GM18907 (cell line): ENCODE data around the gene PCGF5.
"Not testable (repeated sequence)": the region's sequence is repeated elsewhere in the genome, so short reads cannot be mapped to it uniquely, and the experiment has no call there.

ENCODE experiments used
- ATAC-seq: cut with Tn5 transposase; IDR thresholded peaks from one replicate; pipeline ENCODE4 v1.9.1; 2021; ENCODE audit warnings: mild to moderate bottlenecking, moderate library complexity; ENCODE audit not compliant: unreplicated experiment

Gene PCGF5

DNA sequence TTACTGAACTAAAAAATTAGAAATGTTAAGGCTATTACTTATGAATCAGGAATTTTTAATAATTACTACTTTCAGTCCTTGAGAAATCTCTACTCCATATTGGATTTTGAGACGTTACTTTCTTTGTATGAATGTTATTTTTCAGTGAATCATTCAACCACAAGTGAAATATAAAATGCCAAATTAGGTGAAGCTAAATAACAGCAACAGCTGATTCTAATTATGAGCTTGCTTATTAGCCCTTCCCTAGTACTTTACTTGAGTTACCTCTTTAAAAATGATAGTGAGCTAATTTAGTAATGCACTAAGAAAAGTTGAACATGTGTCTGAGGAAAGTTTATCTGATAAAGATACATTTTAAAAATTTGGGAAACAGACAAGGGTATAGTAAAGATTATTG is 51.4 kb downstream of the PCGF5 start:
- no peak for ATAC-seq

DNA sequence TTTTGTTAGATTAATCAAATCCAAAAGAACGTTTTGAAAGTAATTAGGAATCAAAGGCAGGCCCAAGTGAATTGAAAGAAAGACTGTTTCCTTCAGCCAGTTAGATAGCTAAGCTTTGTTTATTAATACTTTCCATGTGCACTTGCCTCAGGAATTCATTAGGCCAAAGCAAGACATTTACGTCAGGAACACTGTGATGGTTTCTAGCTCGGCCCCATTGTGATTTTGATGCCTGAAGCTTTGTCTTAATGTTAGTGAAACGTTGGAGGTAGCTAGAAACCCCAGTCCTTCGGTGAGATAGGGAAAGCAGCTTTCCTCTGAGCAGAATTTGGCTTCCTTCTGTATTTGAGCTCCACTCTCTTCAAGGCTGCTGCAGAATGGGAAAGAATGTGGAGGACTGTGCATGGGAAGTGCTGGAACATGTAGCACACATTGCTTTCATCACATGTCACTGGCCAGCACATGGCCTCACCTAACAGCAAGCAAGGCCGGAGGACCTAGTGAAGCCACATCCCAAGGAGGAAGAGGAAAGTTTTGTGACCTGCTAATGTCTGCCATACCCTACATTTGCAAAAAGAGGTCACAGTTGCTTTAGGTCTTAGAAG is 64.1 kb downstream of the PCGF5 start:
- no peak for ATAC-seq

DNA sequence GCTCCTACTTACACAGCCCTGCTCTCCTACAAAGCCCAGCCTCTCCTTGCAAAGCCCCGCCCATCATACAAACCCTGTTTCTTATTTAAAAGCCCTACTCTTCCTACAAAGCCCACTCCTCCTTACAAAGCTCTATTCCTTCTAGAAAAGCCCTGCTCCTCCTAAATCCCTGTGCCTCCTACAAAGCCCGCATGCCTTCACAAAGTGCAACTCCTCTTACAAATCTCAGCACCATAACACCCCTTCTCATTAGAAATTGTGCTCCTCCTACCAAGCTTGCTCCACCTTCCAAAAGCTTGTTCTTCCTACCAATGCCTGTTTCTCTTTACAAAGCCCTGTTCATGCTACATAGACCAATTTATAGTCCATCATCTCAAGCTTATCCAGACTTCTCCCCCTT is 66.1 kb downstream of the PCGF5 start:
- no peak for ATAC-seq

DNA sequence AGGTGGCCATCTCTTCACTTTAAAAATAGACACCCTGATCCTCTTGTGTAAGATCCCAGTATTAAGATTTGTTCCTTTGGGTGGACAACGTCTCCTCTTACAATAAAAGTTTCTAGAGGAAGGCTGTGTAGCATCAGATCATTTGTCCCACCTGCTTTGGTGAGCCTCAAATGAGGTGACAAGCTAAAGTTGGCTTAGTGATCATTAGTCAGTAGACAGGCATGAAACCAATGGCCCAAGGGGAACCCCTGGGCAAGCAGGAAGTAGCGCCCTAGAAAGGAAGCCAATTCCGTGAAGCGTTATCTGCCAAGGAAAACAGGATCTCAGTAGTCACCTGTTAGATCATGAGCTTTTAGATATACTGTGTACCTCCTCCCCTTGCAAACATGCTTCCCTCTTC is 66.8 kb downstream of the PCGF5 start:
- ATAC-seq = no peak

DNA sequence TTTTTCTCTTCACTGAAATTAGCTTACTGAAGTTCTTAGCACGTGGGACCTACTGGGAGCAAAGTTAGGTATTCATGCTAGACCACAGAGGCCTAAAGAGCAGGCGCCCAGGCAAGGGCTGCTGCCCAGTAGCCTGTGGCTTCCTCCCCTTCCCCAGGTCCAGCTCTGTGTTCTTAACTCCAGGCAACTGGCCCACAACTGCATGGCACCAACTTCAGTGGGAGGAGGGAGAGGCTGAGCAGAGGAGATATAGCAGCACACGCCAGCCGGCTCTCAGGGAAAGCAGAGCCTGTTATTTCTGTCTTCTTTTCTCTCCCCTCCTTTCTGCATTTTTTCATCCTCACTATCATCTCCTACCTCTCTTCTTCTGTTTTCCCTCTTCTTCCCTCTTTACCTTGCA is 67.4 kb downstream of the PCGF5 start:
- no peak for ATAC-seq

DNA sequence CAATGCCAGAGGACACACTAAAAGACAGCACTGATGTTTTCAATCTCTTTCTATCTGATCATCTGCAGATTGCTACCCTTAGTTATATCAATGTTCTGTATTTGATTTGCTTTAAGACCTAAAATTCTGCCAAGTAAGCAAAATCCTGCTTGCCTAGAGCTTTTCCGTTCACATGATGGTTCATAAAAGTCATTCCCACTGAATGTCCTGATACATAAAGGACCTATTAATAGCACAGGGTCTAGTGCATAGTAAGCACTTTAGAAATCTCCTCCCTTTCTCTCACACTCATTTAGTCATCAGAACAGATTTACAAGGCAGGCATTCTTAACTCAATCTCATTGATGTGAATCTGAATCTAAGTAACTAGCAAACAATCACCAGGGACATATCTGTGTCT is 68.8 kb downstream of the PCGF5 start:
- no peak for ATAC-seq

DNA sequence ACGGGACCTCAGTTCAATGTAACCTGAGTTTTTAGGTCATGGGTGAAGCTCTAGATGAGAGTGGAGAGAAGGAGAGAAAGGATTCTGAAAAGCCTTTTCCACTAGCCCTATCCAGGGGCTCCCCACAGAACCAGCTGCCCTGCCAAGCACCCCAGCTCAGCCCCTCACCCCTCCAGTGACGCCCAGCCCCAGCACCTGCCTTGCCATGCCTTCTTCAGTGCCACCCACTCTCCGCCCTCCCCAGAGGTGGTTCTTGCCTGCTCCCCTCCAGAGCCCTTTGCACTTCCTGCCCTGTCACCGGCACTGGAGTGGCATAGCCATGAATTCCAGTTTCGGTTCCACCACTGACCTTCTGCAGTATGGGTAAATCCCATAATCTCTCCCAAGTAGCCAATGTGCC is 70.1 kb downstream of the PCGF5 start:
- ATAC-seq = no peak

DNA sequence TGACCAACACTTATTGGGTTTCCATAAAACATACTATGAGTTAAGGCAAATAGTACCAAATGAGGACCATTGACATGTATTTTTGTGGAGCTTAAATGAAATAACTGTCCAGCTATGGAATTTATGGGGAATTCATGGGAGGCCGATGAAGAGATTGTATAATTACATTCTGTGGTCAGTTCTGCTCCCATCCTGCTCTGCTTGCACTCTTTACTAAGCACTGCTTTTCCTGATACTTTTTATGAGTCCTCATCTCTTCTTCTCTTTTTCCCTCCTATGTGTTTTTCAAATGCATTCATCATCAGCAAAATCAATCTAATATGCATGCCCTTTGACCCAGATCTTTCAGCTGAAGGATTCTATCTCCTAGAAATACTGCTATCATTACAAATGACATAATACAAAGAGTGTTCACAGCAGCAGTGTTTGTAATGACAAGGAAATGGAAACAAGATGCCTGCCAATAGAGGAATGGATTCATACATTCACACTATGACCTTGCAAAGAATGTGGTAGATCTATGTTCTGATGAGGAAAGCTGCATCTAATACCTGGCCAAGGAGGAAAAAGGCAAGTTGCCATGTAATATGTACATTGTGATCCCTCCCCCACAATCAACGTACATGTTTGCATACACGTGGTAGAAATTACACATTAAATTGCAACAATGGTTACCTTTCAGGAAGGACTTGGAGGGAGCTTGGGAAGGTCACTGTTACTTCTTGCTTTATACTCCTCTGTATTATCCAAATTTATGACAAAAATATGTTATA is 73.9 kb downstream of the PCGF5 start:
- ATAC-seq = no peak

DNA sequence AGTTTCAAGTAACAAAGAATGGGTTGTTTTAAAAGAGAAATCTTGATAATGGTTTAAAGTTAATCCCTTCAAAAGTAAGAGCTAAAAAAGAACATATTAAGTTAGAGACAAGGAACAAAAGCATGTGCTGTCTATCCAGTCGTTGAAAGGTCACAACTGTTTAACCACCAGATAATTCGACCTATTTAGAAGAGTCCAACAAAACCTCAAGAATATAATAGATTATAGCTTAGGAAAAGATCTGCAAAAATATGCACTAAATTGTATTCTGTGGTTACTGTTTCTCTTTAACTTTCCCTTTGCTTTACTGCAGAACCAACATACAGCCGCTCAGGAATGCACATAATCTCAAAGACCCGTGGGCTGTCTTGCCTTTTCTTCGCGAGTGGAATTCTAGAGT is 74.9 kb downstream of the PCGF5 start:
- ATAC-seq = no peak

DNA sequence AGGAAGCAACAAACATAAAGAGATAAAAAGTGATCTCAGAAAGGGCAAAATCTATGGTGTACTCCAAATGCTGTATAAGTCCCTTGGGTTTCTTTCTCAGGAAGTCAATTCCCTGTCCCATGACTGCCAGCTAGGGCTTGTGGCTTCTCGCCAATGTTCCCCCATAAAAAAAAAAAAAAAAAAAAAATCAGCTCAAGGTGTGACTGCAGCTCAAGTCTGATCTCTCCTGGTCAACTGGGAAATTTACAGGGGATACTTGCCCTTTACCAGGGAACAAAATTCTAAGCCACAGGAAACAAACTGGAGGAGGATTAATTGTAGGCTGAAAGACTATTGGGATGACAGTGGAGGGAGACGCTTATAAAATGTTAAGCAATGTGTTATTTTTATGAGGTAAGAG is 76.0 kb downstream of the PCGF5 start:
- ATAC-seq = no peak

DNA sequence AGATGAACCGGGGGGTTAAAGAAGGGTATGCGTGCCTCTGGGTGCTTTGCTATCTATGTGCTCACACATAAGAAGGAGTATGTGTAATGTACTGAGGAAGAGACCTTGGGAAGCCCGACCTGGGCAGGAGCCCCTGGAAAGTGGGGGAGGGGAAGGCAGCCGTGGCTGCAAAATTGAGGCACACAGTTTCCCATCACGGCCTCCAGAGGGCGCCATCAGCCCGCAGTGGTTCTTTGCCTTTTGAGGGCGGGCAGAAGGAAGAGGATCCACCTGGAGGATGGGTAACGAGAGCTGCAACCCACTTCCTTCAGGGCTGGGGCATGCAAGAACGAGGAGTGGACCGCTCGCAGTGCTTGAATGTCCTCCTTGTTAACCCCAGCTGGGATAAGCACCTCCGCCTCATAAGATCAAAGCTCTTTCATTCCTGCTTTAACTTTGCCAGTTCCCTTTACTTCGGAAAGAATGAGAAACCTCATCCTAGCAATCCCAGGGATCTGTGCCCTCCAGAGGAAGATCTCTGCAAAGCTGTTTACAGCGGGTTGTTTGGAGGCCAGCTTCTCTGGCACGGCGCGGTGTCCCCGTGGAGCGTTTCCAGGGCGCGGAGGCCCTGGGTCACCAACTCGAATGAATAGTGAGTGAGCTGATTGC is 77.9 kb downstream of the PCGF5 start:
- ATAC-seq = peak; percentile 89

DNA sequence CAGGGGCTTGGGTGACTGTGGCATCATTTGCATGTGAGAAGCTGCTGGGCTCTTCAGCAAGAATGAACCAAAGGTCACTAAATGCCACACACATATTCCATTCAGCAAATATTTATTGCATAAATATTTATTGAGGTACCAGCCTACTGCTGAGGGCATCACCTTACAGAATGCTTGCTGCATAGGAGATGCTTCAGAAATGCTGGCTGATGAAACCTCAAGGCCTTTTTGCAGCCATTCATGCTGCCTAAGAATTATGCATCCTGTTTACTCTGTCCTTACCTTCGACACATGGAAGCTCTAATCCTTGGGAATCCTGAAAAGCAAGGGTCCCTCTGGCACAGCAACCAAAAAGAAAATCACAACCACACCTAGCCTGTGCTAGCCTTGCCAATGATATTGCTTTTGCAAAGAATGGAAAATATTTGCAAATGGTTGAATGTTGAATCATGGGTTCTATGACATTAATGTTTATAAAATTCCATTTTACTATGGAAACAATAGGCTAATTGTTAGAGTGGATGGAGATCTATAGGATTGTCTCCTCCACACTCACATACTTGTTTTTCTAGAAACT is 79.6 kb downstream of the PCGF5 start:
- ATAC-seq = no peak

DNA sequence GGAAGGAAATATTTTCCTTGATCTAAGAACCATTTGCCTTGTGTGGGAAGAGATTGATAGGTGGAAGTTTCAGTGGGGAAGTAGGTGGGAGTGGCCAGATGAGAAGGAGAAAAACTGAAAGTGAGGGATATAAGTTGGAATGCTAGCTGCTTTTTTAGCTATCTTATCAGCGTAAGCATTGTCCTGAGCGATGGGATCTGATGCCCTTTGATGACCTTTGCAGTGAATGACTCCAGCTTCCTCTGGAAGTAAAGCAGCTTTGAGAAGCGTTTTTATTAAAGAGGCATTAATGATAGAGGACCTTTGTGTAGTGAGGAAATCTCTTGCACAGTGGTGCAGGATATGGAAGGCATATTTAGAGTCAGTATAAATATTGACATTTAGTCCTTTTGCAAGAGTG is 82.5 kb downstream of the PCGF5 start:
- ATAC-seq = not testable (repeated sequence)

DNA sequence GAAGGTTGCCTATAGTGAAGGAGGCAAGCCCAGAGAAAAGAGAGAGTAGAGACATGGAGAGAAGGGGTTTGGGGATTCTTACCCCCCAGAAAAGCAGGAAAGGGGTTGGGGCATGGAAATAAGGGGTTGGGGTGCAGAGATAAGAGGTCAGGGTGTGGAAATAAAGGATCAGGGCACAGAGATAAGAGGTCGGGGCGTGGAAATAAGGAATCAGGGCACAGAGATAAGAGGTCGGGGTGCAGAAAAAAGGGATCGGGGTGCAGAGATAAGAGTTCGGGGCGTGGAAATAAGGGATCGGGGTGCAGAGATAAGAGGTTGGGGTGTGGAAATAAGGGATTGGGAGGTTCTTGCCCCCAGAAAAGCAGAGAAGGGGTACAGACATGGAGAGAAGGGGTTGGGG is 85.5 kb downstream of the PCGF5 start:
- not testable (repeated sequence) for ATAC-seq

DNA sequence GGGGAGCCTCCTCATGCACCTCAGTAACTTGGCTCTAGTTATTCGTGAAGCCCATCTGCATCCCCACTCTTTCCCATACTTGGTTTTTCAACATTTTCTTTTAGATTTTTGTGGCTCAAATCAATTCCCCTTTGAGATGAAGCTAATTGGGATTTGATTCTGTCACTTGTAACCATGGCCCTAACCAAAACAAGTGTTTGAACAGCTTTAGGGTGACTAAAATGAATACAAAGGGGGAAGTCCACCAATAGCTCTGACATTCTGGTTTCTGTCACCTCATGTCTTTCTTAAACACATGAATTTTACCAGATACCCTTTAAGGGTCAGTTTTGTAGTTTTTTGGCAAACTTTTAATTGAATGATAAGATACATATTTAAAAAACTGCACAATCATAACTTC is 87.0 kb downstream of the PCGF5 start:
- ATAC-seq = no peak

DNA sequence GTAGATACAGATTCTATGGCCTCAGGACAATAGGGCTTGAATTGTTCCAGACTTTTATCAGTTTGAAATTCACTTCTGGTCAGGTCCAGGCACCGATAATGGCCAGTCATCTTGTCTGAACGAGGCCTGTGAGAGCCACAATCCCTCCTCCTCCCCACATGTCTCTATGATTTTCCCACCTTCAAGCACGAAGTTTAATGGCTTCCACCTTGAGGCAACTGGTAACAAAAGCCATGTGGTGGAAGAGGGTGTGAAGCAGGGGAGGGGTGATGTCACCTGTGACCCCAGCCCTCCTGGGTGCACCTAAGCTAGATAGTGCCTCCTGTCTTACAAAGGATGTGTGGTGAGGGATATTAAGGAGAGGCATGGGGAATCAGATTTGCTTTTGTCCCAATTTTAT is 89.2 kb downstream of the PCGF5 start:
- ATAC-seq = no peak

DNA sequence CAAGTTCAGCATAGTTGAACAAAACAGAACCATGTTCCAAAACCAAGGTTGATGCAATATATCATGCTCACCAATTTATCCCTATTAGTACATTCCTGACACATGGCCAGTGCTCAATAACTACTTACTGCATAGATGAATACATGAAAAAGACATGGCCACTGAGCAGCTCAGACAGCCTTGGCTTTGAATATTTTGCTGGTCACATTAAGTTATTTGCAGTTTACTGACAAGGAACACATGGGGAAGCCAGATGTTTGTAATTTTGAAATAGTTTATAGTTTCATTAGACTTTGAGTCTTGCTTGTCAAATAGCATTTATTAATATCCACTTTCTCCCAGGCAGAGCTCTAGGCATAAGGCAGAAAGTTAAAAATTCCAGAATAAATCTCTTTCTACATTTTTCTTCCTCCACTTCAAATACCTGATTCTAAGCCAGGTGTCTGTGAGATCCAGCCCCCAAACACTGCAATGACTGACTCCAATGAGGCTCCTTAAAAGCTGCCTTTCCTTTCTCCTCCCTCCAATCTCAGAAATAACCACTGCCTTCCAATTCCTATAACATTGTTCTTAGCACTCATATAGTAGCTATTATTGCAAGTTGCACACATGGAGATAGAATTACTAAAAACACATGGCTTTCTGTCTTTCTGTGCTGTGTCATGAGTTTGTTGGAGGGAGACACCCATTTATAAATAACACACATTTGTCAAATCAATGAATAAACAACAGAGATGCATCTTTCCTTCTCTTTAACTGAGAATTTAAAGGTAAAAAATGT is 91.3 kb downstream of the PCGF5 start:
- ATAC-seq = no peak

DNA sequence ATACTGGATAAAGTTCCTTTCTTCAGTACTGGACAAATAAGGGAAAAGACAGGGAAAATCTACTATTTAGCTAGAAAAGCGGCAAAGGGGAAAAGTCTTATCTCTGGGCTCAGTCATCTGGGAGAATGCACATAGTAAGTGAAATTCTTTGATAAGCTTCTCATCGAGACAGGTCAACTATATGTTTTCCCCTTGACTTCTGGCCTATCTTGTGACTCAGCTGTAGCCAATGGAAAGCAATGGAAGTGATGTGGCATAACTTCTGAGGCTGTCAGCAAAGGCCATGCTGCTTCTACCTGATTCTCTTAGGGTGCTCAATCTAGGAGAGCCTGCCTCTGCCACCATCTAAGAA is 91.9 kb downstream of the PCGF5 start:
- ATAC-seq = no peak

DNA sequence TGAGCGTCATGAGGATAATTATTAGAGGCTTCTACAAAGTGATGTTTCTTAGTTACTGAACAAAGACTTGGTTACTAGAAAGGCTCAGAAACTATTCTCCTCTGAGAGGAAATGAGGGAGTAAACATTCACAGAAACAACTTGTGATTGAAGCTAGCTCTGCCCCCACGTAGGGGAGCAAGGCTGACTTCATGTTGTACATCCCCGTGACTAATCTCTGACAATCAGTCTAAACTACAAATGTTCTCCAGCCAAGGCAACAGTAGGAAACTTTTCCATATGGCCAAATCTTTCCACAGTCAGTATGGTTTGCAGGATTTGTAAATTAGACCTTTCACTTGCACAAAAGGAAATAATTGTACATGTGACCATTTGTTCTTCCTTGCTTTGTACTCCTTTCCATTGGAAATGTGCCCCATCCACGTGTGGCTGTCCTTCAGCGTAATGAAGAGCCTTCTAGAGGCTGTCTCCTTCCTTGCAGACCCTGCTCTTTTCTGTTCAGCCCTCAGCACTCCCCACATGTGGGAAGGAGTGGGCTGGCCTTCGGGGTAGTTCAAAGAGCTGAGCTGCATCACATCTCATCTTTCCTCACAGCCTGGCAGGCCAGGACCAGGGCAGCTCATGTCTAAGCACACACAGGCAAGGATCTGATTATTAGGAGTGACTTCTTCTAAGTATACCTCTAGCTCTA is 93.5 kb downstream of the PCGF5 start:
- ATAC-seq = no peak

DNA sequence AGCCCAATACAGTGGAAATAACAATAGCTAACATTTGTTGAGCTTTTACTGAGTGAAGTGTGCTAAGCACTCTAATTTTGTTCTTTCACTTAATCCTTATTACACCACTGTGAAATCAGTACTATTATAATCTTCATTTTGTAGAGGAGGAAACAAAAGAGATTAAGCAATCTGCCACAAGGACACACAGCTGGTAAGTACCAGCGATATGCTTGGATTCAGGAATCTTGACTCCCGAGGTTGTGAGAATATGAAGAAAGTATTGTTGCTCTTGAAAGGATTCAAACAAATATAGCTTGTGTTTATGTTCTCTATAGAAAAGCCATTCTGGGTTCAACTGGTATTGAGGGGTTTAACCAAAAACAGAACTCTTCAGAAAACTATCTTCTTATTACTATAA is 96.0 kb downstream of the PCGF5 start:
- no peak for ATAC-seq

DNA sequence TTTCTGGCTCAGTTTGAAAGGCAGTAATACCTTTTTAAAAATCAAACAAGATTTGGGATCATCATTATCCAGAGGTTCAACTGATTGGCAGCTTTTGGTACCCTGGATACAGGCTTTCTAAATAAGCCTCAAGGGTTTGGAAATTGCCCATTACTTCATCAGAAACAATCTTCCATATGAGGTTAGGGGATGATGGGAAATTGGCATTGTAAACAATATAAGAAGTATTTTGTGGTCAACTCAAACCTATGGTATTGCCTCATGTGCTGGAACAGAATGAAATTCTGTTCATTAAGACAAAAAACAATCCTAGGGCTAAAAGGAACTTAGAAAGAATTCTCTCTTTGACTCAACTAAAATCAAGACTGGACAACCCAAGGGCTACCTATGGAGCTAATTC is 97.1 kb downstream of the PCGF5 start:
- ATAC-seq = no peak
